HL-60 (cell line): Measurements from ENCODE around the gene RBMS3.
"Not testable (repeated sequence)": the region's sequence is repeated elsewhere in the genome, so short reads cannot be mapped to it uniquely, and the experiment has no call there.

Experiments
- TF ChIP-seq, protein P1 (sequence below): IDR thresholded peaks from 2 replicates; pipeline ENCODE4 v1.6.1; 2012; ENCODE audit warnings: low read depth; ENCODE audit not compliant: insufficient replicate concordance
- TF ChIP-seq, protein P2 (sequence below): IDR thresholded peaks from one replicate; pipeline ENCODE4 v1.5.1; 2011; ENCODE audit warnings: low read length, control low read depth, inconsistent platforms; ENCODE audit not compliant: insufficient read depth

DNA sequence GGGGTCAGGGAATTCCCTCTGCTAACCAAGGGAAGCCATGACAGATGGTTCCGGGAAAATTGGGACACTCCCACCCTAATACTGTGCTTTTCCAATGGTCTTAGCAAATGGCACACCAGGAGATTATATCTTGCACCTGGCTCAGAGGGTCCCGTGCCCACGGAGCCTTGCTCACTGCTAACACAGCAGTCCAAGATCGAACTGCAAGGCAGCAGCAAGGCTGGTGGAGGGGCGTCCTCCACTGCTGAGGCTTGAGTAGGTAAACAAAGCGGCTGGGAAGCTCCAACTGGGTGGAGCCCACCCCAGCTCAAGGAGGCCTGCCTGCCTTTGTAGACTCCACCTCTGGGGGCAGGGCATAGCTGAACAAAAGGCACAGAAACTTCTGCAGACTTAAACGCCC lies 389.6 kb downstream of the RBMS3 start:
- TF ChIP-seq, protein P1, sequence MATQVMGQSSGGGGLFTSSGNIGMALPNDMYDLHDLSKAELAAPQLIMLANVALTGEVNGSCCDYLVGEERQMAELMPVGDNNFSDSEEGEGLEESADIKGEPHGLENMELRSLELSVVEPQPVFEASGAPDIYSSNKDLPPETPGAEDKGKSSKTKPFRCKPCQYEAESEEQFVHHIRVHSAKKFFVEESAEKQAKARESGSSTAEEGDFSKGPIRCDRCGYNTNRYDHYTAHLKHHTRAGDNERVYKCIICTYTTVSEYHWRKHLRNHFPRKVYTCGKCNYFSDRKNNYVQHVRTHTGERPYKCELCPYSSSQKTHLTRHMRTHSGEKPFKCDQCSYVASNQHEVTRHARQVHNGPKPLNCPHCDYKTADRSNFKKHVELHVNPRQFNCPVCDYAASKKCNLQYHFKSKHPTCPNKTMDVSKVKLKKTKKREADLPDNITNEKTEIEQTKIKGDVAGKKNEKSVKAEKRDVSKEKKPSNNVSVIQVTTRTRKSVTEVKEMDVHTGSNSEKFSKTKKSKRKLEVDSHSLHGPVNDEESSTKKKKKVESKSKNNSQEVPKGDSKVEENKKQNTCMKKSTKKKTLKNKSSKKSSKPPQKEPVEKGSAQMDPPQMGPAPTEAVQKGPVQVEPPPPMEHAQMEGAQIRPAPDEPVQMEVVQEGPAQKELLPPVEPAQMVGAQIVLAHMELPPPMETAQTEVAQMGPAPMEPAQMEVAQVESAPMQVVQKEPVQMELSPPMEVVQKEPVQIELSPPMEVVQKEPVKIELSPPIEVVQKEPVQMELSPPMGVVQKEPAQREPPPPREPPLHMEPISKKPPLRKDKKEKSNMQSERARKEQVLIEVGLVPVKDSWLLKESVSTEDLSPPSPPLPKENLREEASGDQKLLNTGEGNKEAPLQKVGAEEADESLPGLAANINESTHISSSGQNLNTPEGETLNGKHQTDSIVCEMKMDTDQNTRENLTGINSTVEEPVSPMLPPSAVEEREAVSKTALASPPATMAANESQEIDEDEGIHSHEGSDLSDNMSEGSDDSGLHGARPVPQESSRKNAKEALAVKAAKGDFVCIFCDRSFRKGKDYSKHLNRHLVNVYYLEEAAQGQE, result not testable (repeated sequence)
- TF ChIP-seq, protein P2, sequence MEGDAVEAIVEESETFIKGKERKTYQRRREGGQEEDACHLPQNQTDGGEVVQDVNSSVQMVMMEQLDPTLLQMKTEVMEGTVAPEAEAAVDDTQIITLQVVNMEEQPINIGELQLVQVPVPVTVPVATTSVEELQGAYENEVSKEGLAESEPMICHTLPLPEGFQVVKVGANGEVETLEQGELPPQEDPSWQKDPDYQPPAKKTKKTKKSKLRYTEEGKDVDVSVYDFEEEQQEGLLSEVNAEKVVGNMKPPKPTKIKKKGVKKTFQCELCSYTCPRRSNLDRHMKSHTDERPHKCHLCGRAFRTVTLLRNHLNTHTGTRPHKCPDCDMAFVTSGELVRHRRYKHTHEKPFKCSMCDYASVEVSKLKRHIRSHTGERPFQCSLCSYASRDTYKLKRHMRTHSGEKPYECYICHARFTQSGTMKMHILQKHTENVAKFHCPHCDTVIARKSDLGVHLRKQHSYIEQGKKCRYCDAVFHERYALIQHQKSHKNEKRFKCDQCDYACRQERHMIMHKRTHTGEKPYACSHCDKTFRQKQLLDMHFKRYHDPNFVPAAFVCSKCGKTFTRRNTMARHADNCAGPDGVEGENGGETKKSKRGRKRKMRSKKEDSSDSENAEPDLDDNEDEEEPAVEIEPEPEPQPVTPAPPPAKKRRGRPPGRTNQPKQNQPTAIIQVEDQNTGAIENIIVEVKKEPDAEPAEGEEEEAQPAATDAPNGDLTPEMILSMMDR, result not testable (repeated sequence)
